ENCODE data around the gene SHISA9.

Gene SHISA9

DNA sequence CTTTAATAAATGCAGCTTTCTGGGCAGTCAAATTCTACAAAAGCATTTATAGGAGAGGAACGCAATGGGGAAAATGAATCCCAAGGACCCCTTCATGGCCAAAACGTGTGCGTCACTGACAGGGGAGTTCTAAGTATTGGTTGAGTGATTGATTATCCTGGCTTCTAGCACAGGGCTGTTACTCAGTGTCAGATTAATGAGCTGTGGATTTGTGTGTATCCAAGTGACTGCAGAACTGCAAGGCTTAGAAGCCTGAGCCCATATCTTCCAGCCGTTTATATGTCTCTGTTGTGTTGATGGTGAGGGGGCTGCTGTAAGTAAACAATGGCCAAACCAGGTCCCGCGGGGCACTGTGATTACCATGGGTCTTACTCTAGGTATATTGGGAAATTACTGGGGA lies 129.4 kb downstream of the SHISA9 start:
- Histone ChIP-seq H3K27me3 (ENCODE audit: insufficient read depth, poor library complexity, severe bottlenecking) (no peaks in the 10 kb centered on the region), H3K27ac (replicated peaks) (no peak overlapping the region), H3K4me3 (replicated peaks; ENCODE audit: insufficient read depth, low read length) (no peak overlapping the region)
- no peak for DNase-seq (ENCODE audit: low read depth in 1 of 2, low spot score in 1 of 2)
- TF ChIP-seq, protein P1, sequence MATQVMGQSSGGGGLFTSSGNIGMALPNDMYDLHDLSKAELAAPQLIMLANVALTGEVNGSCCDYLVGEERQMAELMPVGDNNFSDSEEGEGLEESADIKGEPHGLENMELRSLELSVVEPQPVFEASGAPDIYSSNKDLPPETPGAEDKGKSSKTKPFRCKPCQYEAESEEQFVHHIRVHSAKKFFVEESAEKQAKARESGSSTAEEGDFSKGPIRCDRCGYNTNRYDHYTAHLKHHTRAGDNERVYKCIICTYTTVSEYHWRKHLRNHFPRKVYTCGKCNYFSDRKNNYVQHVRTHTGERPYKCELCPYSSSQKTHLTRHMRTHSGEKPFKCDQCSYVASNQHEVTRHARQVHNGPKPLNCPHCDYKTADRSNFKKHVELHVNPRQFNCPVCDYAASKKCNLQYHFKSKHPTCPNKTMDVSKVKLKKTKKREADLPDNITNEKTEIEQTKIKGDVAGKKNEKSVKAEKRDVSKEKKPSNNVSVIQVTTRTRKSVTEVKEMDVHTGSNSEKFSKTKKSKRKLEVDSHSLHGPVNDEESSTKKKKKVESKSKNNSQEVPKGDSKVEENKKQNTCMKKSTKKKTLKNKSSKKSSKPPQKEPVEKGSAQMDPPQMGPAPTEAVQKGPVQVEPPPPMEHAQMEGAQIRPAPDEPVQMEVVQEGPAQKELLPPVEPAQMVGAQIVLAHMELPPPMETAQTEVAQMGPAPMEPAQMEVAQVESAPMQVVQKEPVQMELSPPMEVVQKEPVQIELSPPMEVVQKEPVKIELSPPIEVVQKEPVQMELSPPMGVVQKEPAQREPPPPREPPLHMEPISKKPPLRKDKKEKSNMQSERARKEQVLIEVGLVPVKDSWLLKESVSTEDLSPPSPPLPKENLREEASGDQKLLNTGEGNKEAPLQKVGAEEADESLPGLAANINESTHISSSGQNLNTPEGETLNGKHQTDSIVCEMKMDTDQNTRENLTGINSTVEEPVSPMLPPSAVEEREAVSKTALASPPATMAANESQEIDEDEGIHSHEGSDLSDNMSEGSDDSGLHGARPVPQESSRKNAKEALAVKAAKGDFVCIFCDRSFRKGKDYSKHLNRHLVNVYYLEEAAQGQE (IDR thresholded peaks at IDR 0.05; ENCODE audit: insufficient replicate concordance, low read depth): no peak
- no peak for TF ChIP-seq SPI1 (IDR thresholded peaks at IDR 0.05; ENCODE audit: borderline replicate concordance, low read depth)
- no peak for TF ChIP-seq GABPA (IDR thresholded peaks at IDR 0.05; ENCODE audit: low read depth)
- no peak for TF ChIP-seq POLR2AphosphoS5 (IDR thresholded peaks at IDR 0.05; ENCODE audit: low read depth)
- TF ChIP-seq, protein P2, sequence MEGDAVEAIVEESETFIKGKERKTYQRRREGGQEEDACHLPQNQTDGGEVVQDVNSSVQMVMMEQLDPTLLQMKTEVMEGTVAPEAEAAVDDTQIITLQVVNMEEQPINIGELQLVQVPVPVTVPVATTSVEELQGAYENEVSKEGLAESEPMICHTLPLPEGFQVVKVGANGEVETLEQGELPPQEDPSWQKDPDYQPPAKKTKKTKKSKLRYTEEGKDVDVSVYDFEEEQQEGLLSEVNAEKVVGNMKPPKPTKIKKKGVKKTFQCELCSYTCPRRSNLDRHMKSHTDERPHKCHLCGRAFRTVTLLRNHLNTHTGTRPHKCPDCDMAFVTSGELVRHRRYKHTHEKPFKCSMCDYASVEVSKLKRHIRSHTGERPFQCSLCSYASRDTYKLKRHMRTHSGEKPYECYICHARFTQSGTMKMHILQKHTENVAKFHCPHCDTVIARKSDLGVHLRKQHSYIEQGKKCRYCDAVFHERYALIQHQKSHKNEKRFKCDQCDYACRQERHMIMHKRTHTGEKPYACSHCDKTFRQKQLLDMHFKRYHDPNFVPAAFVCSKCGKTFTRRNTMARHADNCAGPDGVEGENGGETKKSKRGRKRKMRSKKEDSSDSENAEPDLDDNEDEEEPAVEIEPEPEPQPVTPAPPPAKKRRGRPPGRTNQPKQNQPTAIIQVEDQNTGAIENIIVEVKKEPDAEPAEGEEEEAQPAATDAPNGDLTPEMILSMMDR (IDR thresholded peaks at IDR 0.05; ENCODE audit: insufficient read depth, low read length): no peak

DNA sequence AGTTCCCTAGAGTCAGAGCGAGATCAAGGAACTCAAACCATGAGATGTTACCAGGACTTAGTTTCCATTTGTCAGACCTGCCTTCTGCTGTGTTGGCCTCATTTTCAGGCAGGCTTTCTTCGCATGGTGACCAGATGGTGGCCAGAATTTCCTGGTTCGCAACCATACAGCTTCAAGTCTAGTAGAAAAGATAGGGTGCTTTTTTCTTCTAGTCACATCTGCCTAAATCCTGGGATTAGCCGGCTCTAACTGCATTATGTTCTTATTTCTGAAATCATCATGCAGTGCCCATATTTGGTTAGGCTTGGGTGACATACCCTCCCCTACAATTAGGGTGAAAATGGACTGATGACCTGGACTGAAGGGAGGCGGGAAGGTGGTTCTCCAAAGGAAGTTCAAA lies 131.5 kb downstream of the SHISA9 start:
- no peaks in the 10 kb centered on the region for H3K27me3 ChIP-seq (ENCODE audit: insufficient read depth, poor library complexity, severe bottlenecking)
- DNase-seq (ENCODE audit: low read depth in 1 of 2, low spot score in 1 of 2): no peak
- H3K4me3 ChIP-seq (replicated peaks; ENCODE audit: insufficient read depth, low read length): no peak overlapping the region
- TF ChIP-seq SPI1 (IDR thresholded peaks at IDR 0.05; ENCODE audit: borderline replicate concordance, low read depth): no peak
- TF ChIP-seq, protein P2 (IDR thresholded peaks at IDR 0.05; ENCODE audit: insufficient read depth, low read length): no peak
- TF ChIP-seq, protein P1 (IDR thresholded peaks at IDR 0.05; ENCODE audit: insufficient replicate concordance, low read depth): no peak
- no peak for TF ChIP-seq POLR2AphosphoS5 (IDR thresholded peaks at IDR 0.05; ENCODE audit: low read depth)
- no peak for TF ChIP-seq GABPA (IDR thresholded peaks at IDR 0.05; ENCODE audit: low read depth)
- no peak overlapping the region for H3K27ac ChIP-seq (replicated peaks)

DNA sequence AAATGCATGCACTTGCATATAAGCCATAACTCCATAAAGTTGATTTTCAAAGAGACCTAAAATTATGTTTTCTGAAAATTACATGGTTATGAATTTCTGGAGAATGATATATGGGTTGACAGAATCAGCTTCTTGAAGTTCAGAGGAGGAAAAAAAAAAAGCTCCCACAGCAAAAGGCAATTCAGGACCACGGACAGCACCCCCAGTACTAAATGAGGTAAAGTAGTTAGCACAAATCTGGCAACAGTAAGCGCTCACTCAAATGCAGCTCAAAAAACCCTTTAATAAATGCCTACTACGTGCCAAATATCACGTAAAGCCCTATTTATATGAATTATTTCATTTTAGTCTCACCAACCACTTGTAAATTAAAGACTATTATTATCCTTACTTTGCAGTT lies 135.2 kb downstream of the SHISA9 start:
- no peak for DNase-seq (ENCODE audit: low read depth in 1 of 2, low spot score in 1 of 2)
- Histone ChIP-seq H3K27me3 (ENCODE audit: insufficient read depth, poor library complexity, severe bottlenecking) (no peaks in the 10 kb centered on the region), H3K27ac (replicated peaks) (no peak overlapping the region), H3K4me3 (replicated peaks; ENCODE audit: insufficient read depth, low read length) (no peak overlapping the region)
- TF ChIP-seq SPI1 (IDR thresholded peaks at IDR 0.05; ENCODE audit: borderline replicate concordance, low read depth) (no peak), POLR2AphosphoS5 (IDR thresholded peaks at IDR 0.05; ENCODE audit: low read depth) (no peak), GABPA (IDR thresholded peaks at IDR 0.05; ENCODE audit: low read depth) (no peak)
- TF ChIP-seq, protein P2 (IDR thresholded peaks at IDR 0.05; ENCODE audit: insufficient read depth, low read length): no peak
- TF ChIP-seq, protein P1 (IDR thresholded peaks at IDR 0.05; ENCODE audit: insufficient replicate concordance, low read depth): peak; percentile 98

All from HL-60 (cell line).